Ammon's horn (tissue), 1 donor: Measurements from ENCODE around the gene PNLDC1.
"Not testable (repeated sequence)": the region's sequence is repeated elsewhere in the genome, so short reads cannot be mapped to it uniquely, and the experiment has no call there.

Experiments
- DNase-seq: peaks from one replicate; pipeline ENCODE4 v3.0.0-alpha.2; 2016; ENCODE audit warnings: low spot score

Gene PNLDC1

GRCh38 chr6:159819932-159820640 is 20.0 kb downstream of the PNLDC1 start:
- no peak for DNase-seq

GRCh38 chr6:159821122-159821521 is 21.0 kb downstream of the PNLDC1 start:
- DNase-seq, result no peak

- DNase-seq, result no peak
Observed at GRCh38 chr6:159821726-159822125, 21.6 kb downstream of the PNLDC1 start.

GRCh38 chr6:159823953-159824352 is 23.9 kb downstream of the PNLDC1 start:
- DNase-seq, result no peak

GRCh38 chr6:159824690-159825089 is 24.6 kb downstream of the PNLDC1 start:
- not testable (repeated sequence) for DNase-seq

GRCh38 chr6:159826004-159826403 is 25.9 kb downstream of the PNLDC1 start:
- no peak for DNase-seq

GRCh38 chr6:159826968-159827647 is 27.0 kb downstream of the PNLDC1 start:
- no peak for DNase-seq

- no peak for DNase-seq
Observed at GRCh38 chr6:159828074-159828473, 28.0 kb downstream of the PNLDC1 start.

GRCh38 chr6:159829526-159829925 is 29.4 kb downstream of the PNLDC1 start:
- DNase-seq, result no peak

GRCh38 chr6:159830501-159831372 is 30.7 kb downstream of the PNLDC1 start:
- DNase-seq, result no peak

- DNase-seq, result no peak
Observed at GRCh38 chr6:159831373-159831679, 31.2 kb downstream of the PNLDC1 start.

GRCh38 chr6:159832946-159833345 is 32.9 kb downstream of the PNLDC1 start:
- no peak for DNase-seq

- no peak for DNase-seq
Observed at GRCh38 chr6:159833556-159833955, 33.5 kb downstream of the PNLDC1 start.

- no peak for DNase-seq
Observed at GRCh38 chr6:159833997-159834603, 34.0 kb downstream of the PNLDC1 start.

- DNase-seq, result no peak
Observed at GRCh38 chr6:159836718-159837490, 36.8 kb downstream of the PNLDC1 start.

GRCh38 chr6:159837511-159837910 is 37.4 kb downstream of the PNLDC1 start:
- no peak for DNase-seq

- DNase-seq, result no peak
Observed at GRCh38 chr6:159838020-159838744, 38.1 kb downstream of the PNLDC1 start.

- DNase-seq, result no peak
Observed at GRCh38 chr6:159842035-159842434, 42.0 kb downstream of the PNLDC1 start.

GRCh38 chr6:159844737-159845645 is 44.9 kb downstream of the PNLDC1 start:
- DNase-seq, result no peak

GRCh38 chr6:159848552-159848951 is 48.5 kb downstream of the PNLDC1 start:
- not testable (repeated sequence) for DNase-seq
